ENCODE measurements around the gene MAOA.
"Not testable (repeated sequence)": the region's sequence is repeated elsewhere in the genome, so short reads cannot be mapped to it uniquely, and the experiment has no call there.

MAOA gene

DNA sequence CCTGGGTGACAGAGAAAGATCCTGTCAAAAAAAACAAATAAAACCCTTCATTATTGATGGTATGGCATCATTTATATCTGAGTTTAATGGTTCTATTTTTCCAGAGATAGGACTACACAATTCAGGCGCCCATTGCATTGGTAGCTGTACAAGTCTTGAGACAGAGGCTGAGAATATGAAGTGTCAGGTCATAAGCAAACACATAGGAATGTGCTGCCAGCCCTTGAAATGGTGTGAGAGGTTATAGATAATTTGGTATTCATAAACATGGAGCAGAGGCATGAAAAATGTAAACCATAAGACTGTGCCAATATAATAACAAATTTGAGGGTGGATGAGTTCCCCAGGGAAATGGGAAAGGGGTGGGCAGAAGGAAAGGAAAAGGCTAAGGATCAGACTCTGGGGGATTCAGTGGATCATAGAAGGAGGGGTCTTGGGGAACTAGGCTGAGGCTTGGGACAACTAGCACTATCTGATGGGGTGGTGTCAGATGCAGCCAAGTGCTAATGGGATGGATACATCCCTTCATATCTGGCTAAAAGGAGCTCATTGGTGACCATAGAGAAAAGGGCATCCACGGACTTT is 50.8 kb downstream of the MAOA start:
- no peak overlapping the region for H3K4me3 ChIP-seq (ENCODE audit: low read length)
- DNase-seq (ENCODE audit: low read depth, low spot score) = no peak

GRCh38 chrX:43707812-43708548 is 51.9 kb downstream of the MAOA start:
- DNase-seq (ENCODE audit: low read depth, low spot score) = no peak
- H3K4me3 ChIP-seq (ENCODE audit: low read length) = no peak overlapping the region

DNA sequence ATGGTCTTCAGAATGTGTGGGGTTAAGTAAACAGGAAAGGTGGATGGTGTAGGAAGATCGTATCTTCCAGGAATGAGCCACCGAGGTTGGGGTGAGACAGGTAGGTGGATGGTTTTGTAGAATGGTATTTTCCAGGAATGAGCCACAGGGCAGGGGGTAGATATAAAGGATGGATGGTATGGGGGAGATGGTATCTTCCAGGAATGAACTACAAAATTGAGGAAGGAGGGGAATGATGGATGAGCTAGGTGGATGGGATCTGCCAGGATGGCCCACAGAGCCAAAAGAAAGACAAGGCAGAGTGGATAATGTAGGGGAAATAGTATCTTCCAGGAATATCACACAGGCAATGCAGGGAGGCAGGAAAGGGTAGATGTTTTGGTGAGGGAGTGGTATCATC is 60.0 kb downstream of the MAOA start:
- no peak for DNase-seq (ENCODE audit: low read depth, low spot score)
- no peak overlapping the region for H3K4me3 ChIP-seq (ENCODE audit: low read length)

DNA sequence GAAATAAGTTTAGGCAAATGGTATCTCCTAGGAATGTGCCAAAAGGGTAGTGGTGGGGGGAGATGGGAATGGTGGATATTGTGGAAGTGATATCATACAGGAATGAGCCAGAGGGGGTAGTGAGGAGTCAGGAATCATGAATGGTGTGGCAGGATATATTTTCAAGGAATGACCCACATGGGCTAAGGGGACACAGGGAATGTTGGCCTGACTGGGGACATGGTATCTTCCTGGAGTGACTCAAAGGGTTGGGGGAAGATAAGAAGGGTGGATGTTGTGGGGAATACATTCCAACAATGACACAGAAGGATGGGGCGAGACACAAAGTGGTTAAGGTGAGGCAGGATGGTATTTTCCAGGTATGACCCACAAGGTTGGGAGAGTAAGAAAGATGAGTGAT is 60.6 kb downstream of the MAOA start:
- no peak for DNase-seq (ENCODE audit: low read depth, low spot score)
- no peak overlapping the region for H3K4me3 ChIP-seq (ENCODE audit: low read length)

DNA sequence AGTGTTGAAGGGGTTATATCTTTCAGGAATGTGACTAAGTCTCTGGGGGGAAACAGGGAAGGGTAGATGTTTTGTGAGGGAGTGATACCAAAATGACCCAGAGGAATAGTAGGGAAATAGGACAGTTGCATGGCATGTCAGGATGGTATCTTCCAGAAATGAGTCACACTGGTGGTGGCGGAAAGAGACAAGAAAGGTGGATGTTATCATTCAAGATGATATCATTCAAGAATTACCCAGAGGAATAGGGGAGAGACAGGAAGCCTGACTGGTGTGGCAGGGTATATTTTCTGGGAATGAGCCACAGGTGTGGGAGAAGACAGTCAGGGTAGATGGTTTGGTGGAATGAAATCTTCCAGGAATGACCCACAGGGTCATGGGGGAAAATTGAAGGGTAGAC is 61.1 kb downstream of the MAOA start:
- DNase-seq (ENCODE audit: low read depth, low spot score) = no peak

GRCh38 chrX:43718081-43718480 is 62.0 kb downstream of the MAOA start:
- no peak overlapping the region for H3K4me3 ChIP-seq (ENCODE audit: low read length)
- no peak for DNase-seq (ENCODE audit: low read depth, low spot score)

More for the DNA sequence above, 61.1 kb downstream of the MAOA start:
- no peak overlapping the region for H3K4me3 ChIP-seq (ENCODE audit: low read length)

GRCh38 chrX:43718546-43718945 is 62.4 kb downstream of the MAOA start:
- DNase-seq (ENCODE audit: low read depth, low spot score) = no peak
- H3K4me3 ChIP-seq (ENCODE audit: low read length) = no peak overlapping the region

DNA sequence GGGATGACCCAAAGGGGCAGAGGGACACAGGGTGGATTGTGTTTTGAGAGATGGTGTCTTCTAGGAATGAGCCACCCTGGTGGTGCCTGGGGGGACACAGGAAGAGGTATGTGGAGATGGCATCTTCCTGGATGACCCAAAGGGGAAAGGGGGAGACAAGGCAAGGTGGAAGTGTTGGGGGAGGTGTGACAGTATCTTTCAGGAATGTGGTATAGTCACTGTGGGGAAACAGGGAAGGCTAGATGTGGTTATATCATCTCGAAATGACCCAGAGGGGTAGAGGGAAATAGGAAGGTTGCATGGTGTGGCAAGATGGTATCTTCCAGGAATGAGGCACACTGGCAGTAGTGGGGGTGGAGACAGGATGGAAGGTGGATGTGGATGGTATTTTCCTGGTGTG is 62.9 kb downstream of the MAOA start:
- DNase-seq (ENCODE audit: low read depth, low spot score) = no peak

GRCh38 chrX:43720082-43720481 is 64.0 kb downstream of the MAOA start:
- H3K4me3 ChIP-seq (ENCODE audit: low read length) = no peak overlapping the region
- DNase-seq (ENCODE audit: low read depth, low spot score) = no peak

More for the DNA sequence above, 62.9 kb downstream of the MAOA start:
- H3K4me3 ChIP-seq (ENCODE audit: low read length) = no peak overlapping the region

GRCh38 chrX:43720961-43721360 is 64.9 kb downstream of the MAOA start:
- H3K4me3 ChIP-seq (ENCODE audit: low read length) = no peak overlapping the region
- no peak for DNase-seq (ENCODE audit: low read depth, low spot score)

DNA sequence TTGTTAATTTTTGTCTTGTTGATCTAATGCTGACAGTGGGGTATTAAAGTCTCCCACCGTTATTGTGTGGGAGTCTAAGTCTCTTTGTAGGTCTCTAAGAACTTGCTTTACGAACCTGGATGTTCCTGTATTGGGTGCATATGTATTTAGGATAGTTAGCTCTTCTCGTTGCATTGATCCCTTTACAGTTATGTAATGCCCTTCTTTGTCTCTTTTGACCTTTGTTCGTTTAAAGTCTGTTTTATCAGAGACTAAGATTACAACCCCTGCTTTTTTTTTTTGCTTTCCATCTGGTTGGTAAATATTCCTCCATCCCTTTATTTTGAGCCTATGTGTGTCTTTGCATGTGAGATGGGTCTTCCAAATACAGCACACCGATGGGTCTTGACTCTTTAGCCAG is 69.1 kb downstream of the MAOA start:
- not testable (repeated sequence) for H3K4me3 ChIP-seq (ENCODE audit: low read length); DNase-seq (ENCODE audit: low read depth, low spot score)

DNA sequence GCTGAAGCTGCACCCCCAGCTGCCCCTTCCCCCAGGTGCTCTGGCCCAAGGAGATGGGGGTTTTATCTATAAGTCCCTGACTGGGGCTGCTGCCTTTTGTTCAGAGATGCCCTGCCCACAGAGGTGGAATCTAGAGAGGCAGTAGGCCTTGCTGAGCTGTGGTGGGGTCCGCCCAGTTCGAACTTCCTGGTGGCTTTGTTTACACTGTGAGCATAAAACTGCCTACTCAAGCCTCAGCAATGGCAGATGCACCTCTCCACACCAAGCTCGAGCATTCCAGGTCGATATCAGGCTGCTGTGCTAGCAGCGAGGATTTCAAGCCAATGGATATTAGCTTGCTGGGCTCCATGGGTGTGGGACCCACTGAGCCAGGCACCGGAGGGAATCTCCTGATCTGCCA is 71.2 kb downstream of the MAOA start:
- not testable (repeated sequence) for DNase-seq (ENCODE audit: low read depth, low spot score); H3K4me3 ChIP-seq (ENCODE audit: low read length)

DNA sequence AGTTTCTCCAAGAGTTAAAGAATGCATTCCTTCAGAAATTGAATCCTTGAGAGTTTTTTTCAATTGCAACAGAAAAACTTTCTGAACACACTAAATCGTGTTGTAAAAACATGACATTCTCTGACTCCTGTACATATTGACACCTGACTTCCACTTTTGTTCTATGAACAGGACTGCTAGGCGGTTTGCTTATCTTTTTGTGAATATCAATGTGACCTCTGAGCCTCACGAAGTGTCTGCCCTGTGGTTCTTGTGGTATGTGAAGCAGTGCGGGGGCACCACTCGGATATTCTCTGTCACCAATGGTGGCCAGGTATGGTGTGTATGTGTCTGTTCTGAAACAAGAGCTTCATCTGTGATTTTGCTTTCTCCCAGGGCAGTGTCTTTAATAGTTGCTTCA is 71.9 kb downstream of the MAOA start:
- no peak overlapping the region for H3K4me3 ChIP-seq (ENCODE audit: low read length)
- no peak for DNase-seq (ENCODE audit: low read depth, low spot score)

DNA sequence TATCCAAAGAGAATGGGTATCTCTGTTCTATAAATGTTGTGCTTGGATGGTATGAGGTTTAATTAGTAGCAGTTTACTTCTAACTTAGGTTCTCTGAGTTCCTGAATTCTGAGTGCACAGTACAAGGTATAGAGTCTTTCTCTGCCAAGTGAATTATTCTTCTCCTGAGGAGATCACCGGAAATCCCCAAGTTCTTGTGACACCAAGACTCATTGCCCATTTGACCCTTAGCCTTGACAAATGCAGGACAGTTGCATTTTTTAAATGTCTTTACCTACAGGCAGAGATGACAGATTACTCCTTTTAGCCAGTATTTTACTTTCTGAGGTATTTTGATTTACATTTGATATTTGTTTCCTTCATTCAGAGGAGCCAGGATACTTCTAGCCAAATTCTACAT is 72.9 kb downstream of the MAOA start:
- no peak overlapping the region for H3K4me3 ChIP-seq (ENCODE audit: low read length)
- no peak for DNase-seq (ENCODE audit: low read depth, low spot score)

DNA sequence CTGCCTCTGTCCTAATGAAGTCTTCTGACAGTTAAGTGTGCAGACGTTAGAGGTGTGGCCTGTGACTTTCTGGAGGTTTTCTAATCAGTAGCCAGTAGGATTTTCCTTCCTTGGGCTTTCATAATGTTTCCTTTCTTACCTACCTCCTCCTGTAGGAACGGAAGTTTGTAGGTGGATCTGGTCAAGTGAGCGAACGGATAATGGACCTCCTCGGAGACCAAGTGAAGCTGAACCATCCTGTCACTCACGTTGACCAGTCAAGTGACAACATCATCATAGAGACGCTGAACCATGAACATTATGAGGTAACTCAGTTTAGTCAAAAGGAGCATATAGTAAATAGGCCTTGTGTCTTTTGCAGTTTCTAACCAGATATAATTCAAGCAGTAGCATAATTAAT is 75.0 kb downstream of the MAOA start:
- DNase-seq (ENCODE audit: low read depth, low spot score) = no peak
- no peak overlapping the region for H3K4me3 ChIP-seq (ENCODE audit: low read length)

DNA sequence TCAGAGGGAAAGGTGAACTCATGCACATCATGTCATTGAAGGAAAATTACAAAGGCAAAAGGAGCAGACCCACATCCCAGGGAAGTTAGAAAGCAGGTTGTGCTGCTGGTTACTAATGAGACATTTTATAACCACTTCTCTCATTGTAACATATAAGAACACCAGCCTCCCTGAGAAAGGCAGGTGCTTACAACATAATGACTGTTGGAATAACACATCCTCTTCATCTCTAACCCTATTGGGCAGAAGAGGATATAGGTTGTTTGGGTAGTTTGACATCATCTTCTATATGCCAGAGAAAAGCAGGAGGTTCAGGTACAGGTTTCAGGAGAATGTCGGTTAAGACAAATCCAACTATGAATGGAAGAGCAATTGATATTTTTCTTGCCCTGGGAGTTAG is 77.6 kb downstream of the MAOA start:
- no peak for DNase-seq (ENCODE audit: low read depth, low spot score)
- no peak overlapping the region for H3K4me3 ChIP-seq (ENCODE audit: low read length)

- no peak for DNase-seq (ENCODE audit: low read depth, low spot score)
- H3K4me3 ChIP-seq (ENCODE audit: low read length) = no peak overlapping the region
Observed at GRCh38 chrX:43734444-43734843, 78.3 kb downstream of the MAOA start.

- no peak overlapping the region for H3K4me3 ChIP-seq (ENCODE audit: low read length)
- DNase-seq (ENCODE audit: low read depth, low spot score) = no peak
Observed at GRCh38 chrX:43735534-43735933, 79.4 kb downstream of the MAOA start.

DNA sequence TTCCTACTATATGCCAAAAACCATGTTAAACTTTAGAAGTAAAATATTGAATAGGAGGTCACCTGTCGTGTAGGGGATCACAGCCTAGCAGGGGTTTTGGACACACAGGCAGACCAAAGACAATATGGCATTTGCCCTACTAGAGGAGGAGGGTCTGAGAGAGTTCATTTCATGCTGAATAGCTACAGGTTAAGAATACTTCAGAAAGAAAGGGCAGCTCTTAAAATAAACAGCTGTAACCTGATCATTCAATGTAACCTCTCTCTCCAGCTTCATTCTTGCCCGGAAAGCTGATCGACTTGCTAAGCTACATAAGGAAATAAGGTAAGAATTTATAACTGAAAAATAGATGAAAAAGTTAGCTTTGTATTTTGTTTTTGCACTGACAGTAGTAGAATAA is 79.9 kb downstream of the MAOA start:
- no peak overlapping the region for H3K4me3 ChIP-seq (ENCODE audit: low read length)
- no peak for DNase-seq (ENCODE audit: low read depth, low spot score)

DNA sequence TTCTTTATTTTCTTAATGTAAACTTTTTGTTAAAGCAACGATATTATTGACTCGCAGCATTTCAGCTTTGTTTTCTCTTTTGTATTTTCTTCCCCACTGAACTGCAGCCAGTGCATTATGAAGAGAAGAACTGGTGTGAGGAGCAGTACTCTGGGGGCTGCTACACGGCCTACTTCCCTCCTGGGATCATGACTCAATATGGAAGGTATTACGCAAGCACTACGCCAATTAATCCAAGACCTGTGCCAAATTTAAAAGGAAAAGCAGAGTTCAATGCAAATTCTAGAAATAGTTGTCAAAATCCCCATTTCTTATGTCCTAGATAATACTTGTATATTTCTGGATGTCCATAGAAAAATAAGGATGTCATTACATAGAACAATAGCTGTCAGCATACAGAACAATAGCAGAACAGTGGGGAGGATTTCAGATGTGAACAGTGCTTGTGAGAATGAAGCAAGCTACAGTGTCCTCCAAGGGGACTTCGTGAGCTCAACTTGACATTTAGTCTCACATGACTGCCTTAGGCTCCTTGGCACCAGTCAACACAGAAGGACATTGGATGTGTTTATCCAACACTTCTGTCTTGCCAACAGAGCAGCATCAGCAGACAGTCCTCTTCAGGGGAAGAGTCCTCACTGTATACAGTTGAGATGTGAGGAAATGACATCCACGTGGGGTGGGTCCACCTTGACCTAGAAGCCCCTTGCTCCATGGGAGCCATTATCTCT is 85.9 kb downstream of the MAOA start:
- DNase-seq (ENCODE audit: low read depth, low spot score) = no peak
- H3K4me3 ChIP-seq (ENCODE audit: low read length) = no peak overlapping the region
